HG03064 (cell line): Measurements from ENCODE around the gene PRRC1.

Experiments
- ATAC-seq: cut with Tn5 transposase; IDR thresholded peaks from one replicate; pipeline ENCODE4 v1.9.1; 2021; ENCODE audit warnings: low read depth; ENCODE audit not compliant: unreplicated experiment

PRRC1 gene

GRCh38 chr5:127602481-127602880 is 85.0 kb downstream of the PRRC1 start:
- no peak for ATAC-seq

DNA sequence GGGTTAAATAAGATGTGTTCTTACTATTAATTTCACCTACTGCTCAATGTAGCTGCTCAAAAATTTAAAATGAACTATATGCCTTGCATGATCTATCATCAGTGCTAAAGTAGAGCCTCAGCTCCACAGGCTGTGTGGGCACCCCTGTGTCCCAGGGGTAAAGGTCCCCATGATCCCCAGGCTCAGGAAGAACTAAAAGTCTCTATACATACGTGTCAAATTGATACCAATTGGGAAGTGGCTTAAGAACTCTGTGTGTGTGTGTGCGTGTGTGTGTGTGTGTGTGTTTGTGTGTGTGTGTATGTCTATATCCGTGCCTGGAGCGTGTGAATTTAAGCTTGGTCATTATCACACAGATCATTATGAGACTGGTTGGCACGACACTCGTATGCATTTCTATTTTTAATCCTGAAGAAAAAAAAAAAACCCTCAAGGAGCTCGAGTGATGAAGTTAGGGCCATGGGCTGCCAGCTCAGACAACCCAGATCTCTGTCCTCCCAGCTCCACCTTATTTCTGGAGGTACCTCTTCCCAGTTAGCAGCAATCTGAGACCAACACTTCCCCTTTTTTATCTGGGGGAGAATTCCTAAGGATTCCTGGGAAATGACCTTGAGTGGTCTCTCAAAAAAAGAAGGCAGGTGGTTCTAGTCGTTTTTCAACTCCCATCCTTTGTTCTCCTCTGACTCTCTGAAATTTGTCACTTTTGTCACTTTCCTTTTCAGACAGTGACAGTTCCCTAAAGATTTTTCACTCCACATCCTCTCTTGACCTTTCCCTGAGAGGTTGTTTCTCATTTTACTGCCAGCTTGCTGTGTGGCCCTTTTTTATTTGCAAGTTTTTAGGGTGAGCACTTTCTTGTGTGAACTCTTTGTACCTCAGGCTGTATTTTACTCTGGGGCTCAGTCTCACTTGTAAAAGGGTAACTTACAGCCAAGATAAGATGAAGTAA is 85.7 kb downstream of the PRRC1 start:
- ATAC-seq: no peak
